Measurements from ENCODE around the gene HEXIM2. TPM values are rescaled to one million over a fixed set of nuclear protein-coding genes. Genes with fewer than 3 reads are reported as not detected.
A peak's percentile ranks its signal among the peaks of the same experiment; 100 is the strongest.
"Not testable (repeated sequence)": the region's sequence is repeated elsewhere in the genome, so short reads cannot be mapped to it uniquely, and the experiment has no call there.

Gene HEXIM2
- total RNA-seq, 5 donors from 2014 or later (not counting 1 experiment from before 2014, with no cell fraction given) = 2.0 to 5.8 (median 3.3) TPM

DNA sequence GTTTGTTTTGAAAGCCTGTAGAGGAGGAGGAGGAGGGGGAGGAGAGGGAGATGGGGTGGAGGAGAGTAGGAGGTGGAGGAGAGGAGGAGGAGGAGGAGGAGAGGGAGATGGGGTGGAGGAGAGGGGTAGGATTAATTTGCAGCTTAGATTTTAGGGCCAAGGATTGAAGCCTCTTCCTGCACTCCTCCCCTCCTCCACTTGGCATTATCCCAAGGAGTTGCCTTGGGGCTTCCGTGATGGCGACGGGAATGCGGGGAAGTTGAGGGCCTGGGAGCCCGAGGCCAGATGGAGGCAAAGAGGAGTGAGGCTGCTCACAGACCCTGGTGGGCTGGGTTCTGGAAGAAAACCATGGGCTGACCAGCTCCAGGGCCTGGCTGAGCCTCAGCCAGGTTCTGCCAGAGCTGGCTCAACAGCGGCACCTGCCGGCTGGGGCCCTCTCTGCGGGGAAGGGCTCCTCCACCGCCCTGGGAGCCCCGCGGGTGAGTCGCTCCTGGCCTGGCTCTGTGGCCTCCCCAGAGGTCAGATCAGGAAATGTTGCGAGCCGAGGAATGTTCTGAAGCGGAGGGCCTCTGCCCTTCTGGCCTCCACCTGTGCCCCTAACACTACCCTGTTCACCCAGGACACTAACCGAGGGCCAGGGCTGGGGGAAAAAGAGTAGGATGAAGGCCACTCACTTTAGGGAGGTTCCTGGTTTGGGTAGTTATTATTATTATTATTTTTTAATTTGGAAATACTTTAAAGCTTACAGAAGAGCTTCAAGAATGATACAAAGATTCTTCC is 36.1 kb downstream of the HEXIM2 start:
- no peaks in the 10 kb centered on the region for H3K27me3 ChIP-seq (replicated peaks in 1 of 2; ENCODE audit: control insufficient read depth in 2 of 2, extremely low read depth in 1 of 2, insufficient read depth in 2 of 2, low read length in 1 of 2)
- H3K36me3 ChIP-seq (ENCODE audit: control insufficient read depth in 2 of 2, extremely low read depth in 1 of 2, insufficient read depth in 1 of 2, low read length in 1 of 2) = no peaks in the 10 kb centered on the region
- Mint-ChIP-seq H3K27me3 (no peaks in the 10 kb centered on the region), H3K36me3 (no peaks in the 10 kb centered on the region), H3K4me1 (peaks cover 0 to 5% (median 4%) of the 10 kb centered on the region in 3 donors), H3K27ac (no peak overlapping the region), H3K4me3 (no peak overlapping the region), H3K9me3 (peaks cover 0 to 3% (median 0%) of the 10 kb centered on the region in 3 donors)
- H3K9me3 ChIP-seq = no peaks in the 10 kb centered on the region
- WGBS (ENCODE audit: insufficient coverage) = 10% methylated on average over 9 of the region's 16 CpGs
- no peak overlapping the region for H3K4me3 ChIP-seq (ENCODE audit: control insufficient read depth in 1 of 2, extremely low read depth in 1 of 2, low read length in 1 of 2)
- ATAC-seq (replicated peaks in 1 of 4) = peak; percentile 98 to 99 (median 99)
- CTCF ChIA-PET = interaction anchor here (0.6 to 5.2 kb wide), 18 partner anchors 12 to 147 kb away, joined by 3 to 144 read pairs (median 6); partner anchors contain the start of genes ACBD4 (in 2 of the 2), HEXIM1 (in 1 of the 2) and HEXIM2 (in 1 of the 2)
- peak; percentile 56 to 92 (median 81) for DNase-seq
- peaks cover 0 to 7% of the 10 kb centered on the region in 2 experiments for H3K4me1 ChIP-seq (ENCODE audit: control insufficient read depth in 1 of 2, extremely low read depth in 1 of 2, insufficient read depth in 2 of 2, low read length in 2 of 2)
- no peak overlapping the region for H3K27ac ChIP-seq (ENCODE audit: low read length)
- POLR2A ChIA-PET = interaction anchor here (0.7 to 0.8 kb wide), 2 partner anchors 49 to 50 kb away, joined by 3 to 17 read pairs; partner anchors contain the start of gene HEXIM1 (in 2 of the 2)

DNA sequence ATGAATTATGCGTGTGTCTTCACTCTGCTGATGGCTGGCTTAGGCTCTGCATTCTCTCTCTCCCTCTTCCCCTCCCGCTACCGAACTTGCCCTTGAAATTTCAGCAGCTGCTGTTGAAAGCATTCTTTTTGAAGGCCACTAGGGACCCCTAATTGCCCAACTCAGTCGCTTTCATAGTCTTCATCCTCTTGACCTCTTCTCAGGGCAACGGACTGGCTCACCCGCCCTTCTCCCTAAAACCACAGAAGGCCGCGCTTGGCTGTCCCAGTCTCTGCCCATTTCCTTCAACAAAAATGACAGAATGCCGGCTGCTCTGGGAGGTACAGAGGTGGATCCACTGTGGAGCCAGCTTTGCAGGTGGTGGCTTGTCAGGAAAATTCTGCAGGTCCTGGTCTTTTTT is 39.0 kb downstream of the HEXIM2 start:
- ChIA-PET POLR2A (no interaction called here), CTCF (interaction anchor here (0.6 to 5.2 kb wide), 3 partner anchors 65 to 290 kb away, joined by 3 to 144 read pairs (median 8); partner anchors contain the start of gene ACBD4 (in 2 of the 2))
- H3K27me3 ChIP-seq (replicated peaks in 1 of 2; ENCODE audit: control insufficient read depth in 2 of 2, extremely low read depth in 1 of 2, insufficient read depth in 2 of 2, low read length in 1 of 2) = no peaks in the 10 kb centered on the region
- peaks cover 0 to 5% (median 4%) of the 10 kb centered on the region in 3 donors for H3K4me1 Mint-ChIP-seq
- no peaks in the 10 kb centered on the region for H3K36me3 Mint-ChIP-seq
- peaks cover 0 to 7% of the 10 kb centered on the region in 2 experiments for H3K4me1 ChIP-seq (ENCODE audit: control insufficient read depth in 1 of 2, extremely low read depth in 1 of 2, insufficient read depth in 2 of 2, low read length in 2 of 2)
- H3K4me3 ChIP-seq (ENCODE audit: control insufficient read depth in 1 of 2, extremely low read depth in 1 of 2, low read length in 1 of 2) = no peak overlapping the region
- no peak overlapping the region for H3K4me3 Mint-ChIP-seq
- no peak overlapping the region for H3K27ac ChIP-seq (ENCODE audit: low read length)
- H3K27ac Mint-ChIP-seq = no peak overlapping the region
- no peaks in the 10 kb centered on the region for H3K9me3 ChIP-seq
- ATAC-seq (replicated peaks in 1 of 4) = no peak
- WGBS (ENCODE audit: insufficient coverage) = 93% methylated on average over 4 of the region's 9 CpGs
- no peak for DNase-seq
- no peaks in the 10 kb centered on the region for H3K36me3 ChIP-seq (ENCODE audit: control insufficient read depth in 2 of 2, extremely low read depth in 1 of 2, insufficient read depth in 1 of 2, low read length in 1 of 2)
- H3K27me3 Mint-ChIP-seq = no peaks in the 10 kb centered on the region
- peaks cover 0 to under 1% (median 0%) of the 10 kb centered on the region in 3 donors for H3K9me3 Mint-ChIP-seq

GRCh38 chr17:45201457-45201856 is 39.8 kb downstream of the HEXIM2 start:
- ChIA-PET CTCF (interaction anchor here (0.5 to 5.2 kb wide), 4 partner anchors 46 to 67 kb away, joined by 3 to 144 read pairs (median 7); partner anchors contain the start of gene ACBD4 (in 2 of the 2)), POLR2A (no interaction called here)
- no peaks in the 10 kb centered on the region for H3K36me3 ChIP-seq (ENCODE audit: control insufficient read depth in 2 of 2, extremely low read depth in 1 of 2, insufficient read depth in 1 of 2, low read length in 1 of 2)
- ATAC-seq (replicated peaks in 1 of 4) (no peak), DNase-seq (no peak)
- H3K4me3 Mint-ChIP-seq = no peak overlapping the region
- H3K9me3 ChIP-seq = no peaks in the 10 kb centered on the region
- no peaks in the 10 kb centered on the region for H3K27me3 Mint-ChIP-seq
- H3K4me3 ChIP-seq (ENCODE audit: control insufficient read depth in 1 of 2, extremely low read depth in 1 of 2, low read length in 1 of 2) = no peak overlapping the region
- 100% methylated on average over 2 of the region's 4 CpGs for WGBS (ENCODE audit: insufficient coverage)
- H3K27me3 ChIP-seq (replicated peaks in 1 of 2; ENCODE audit: control insufficient read depth in 2 of 2, extremely low read depth in 1 of 2, insufficient read depth in 2 of 2, low read length in 1 of 2) = no peaks in the 10 kb centered on the region
- H3K4me1 Mint-ChIP-seq = peaks cover 0 to 5% (median 4%) of the 10 kb centered on the region in 3 donors
- H3K9me3 Mint-ChIP-seq = no peaks in the 10 kb centered on the region
- no peak overlapping the region for H3K27ac Mint-ChIP-seq
- H3K36me3 Mint-ChIP-seq = peaks cover 3% of the 10 kb centered on the region
- no peak overlapping the region for H3K27ac ChIP-seq (ENCODE audit: low read length)
- peaks cover 0 to 7% of the 10 kb centered on the region in 2 experiments for H3K4me1 ChIP-seq (ENCODE audit: control insufficient read depth in 1 of 2, extremely low read depth in 1 of 2, insufficient read depth in 2 of 2, low read length in 2 of 2)

GRCh38 chr17:45201880-45202279 is 40.2 kb downstream of the HEXIM2 start:
- 92% methylated on average over 3 of the region's 6 CpGs for WGBS (ENCODE audit: insufficient coverage)
- H3K27me3 ChIP-seq (replicated peaks in 1 of 2; ENCODE audit: control insufficient read depth in 2 of 2, extremely low read depth in 1 of 2, insufficient read depth in 2 of 2, low read length in 1 of 2); POLR2A ChIA-PET; H3K4me3 ChIP-seq (ENCODE audit: control insufficient read depth in 1 of 2, extremely low read depth in 1 of 2, low read length in 1 of 2); H3K36me3 ChIP-seq (ENCODE audit: control insufficient read depth in 2 of 2, extremely low read depth in 1 of 2, insufficient read depth in 1 of 2, low read length in 1 of 2); H3K27ac ChIP-seq (ENCODE audit: low read length); H3K4me3 Mint-ChIP-seq; ATAC-seq (replicated peaks in 1 of 4); H3K4me1 Mint-ChIP-seq; H3K36me3 Mint-ChIP-seq; H3K9me3 Mint-ChIP-seq; H3K27me3 Mint-ChIP-seq; H3K9me3 ChIP-seq; DNase-seq; H3K27ac Mint-ChIP-seq; H3K4me1 ChIP-seq (ENCODE audit: control insufficient read depth in 1 of 2, extremely low read depth in 1 of 2, insufficient read depth in 2 of 2, low read length in 2 of 2): not testable (repeated sequence)
- CTCF ChIA-PET = interaction anchor here (0.5 to 0.7 kb wide), 3 partner anchors 47 to 64 kb away, joined by 3 to 6 read pairs (median 3); partner anchors contain the start of gene HEXIM1 (in 1 of the 2)

GRCh38 chr17:45218895-45219661 is 57.4 kb downstream of the HEXIM2 start:
- POLR2A ChIA-PET = no interaction called here

More at GRCh38 chr17:45218895-45219661, 57.4 kb downstream of the HEXIM2 start:
- CTCF ChIA-PET = interaction anchor here (0.6 to 4.6 kb wide), 18 partner anchors 9 to 166 kb away, joined by 3 to 117 read pairs (median 7); partner anchors contain the start of genes ACBD4 (in 1 of the 2), HEXIM2 (in 1 of the 2) and MAP3K14 (in 1 of the 2)
- peak in 34 of 35 experiments; percentile 55 to 92 (median 81) for DNase-seq
- Mint-ChIP-seq H3K36me3 (peaks cover 24% of the 10 kb centered on the region), H3K27ac (peak overlapping the region; percentile 76 to 83), H3K27me3 (no peaks in the 10 kb centered on the region), H3K4me3 (peak overlapping the region; percentile 84 to 88 (median 85)), H3K9me3 (no peaks in the 10 kb centered on the region), H3K4me1 (peaks cover 36 to 48% (median 44%) of the 10 kb centered on the region in 3 donors)
- peaks cover 17 to 42% of the 10 kb centered on the region in 2 experiments for H3K4me1 ChIP-seq (ENCODE audit: control insufficient read depth in 1 of 2, extremely low read depth in 1 of 2, insufficient read depth in 2 of 2, low read length in 2 of 2)
- no peak overlapping the region for H3K4me3 ChIP-seq (ENCODE audit: control insufficient read depth in 1 of 2, extremely low read depth in 1 of 2, low read length in 1 of 2)
- peaks cover 10 to 33% of the 10 kb centered on the region in 2 donors for H3K36me3 ChIP-seq (ENCODE audit: control insufficient read depth in 2 of 2, extremely low read depth in 1 of 2, insufficient read depth in 1 of 2, low read length in 1 of 2)
- 12% methylated on average over 8 of the region's 12 CpGs for WGBS (ENCODE audit: insufficient coverage)
- peak in 3 of 4 experiments; percentile 15 to 32 (median 32) for ATAC-seq (replicated peaks in 1 of 4)
- H3K9me3 ChIP-seq = no peaks in the 10 kb centered on the region
- H3K27me3 ChIP-seq (replicated peaks in 1 of 2; ENCODE audit: control insufficient read depth in 2 of 2, extremely low read depth in 1 of 2, insufficient read depth in 2 of 2, low read length in 1 of 2) = no peaks in the 10 kb centered on the region
- H3K27ac ChIP-seq (ENCODE audit: low read length) = peak overlapping the region; percentile 18

Data from T-cell (primary cell).